Vagina (tissue), 2 donors: ENCODE results near the gene MSI2.

Experiments
- CTCF ChIP-seq, 3 experiments: fragments of 450-650 bp in 2 of 3; fragments of 200-600 bp in 1 of 3; sonication (generic) in 1 of 3; IDR thresholded peaks; one replicate each; pipeline ENCODE4 v1.5.1; 2017 to 2019; ENCODE audit warnings: antibody characterized with exemption in 3 of 3, mild to moderate bottlenecking in 2 of 3, moderate library complexity in 2 of 3
- POLR2A ChIP-seq, 2 donors: fragments of 450-650 bp; IDR thresholded peaks; one replicate each; pipeline ENCODE4 v1.6.1; 2017; ENCODE audit warnings: antibody characterized with exemption in 2 of 2, mild to moderate bottlenecking in 2 of 2, moderate library complexity in 2 of 2
- POLR2AphosphoS5 ChIP-seq, 2 donors: sonication (generic); formaldehyde crosslinking; IDR thresholded peaks; one replicate each; pipeline ENCODE4 v1.9.0; 2017; ENCODE audit warnings: antibody characterized with exemption in 2 of 2, mild to moderate bottlenecking in 2 of 2, low read depth in 1 of 2; ENCODE audit not compliant: insufficient read depth in 1 of 2

- TF ChIP-seq CTCF (IDR thresholded peaks at IDR 0.05) (no peak), POLR2AphosphoS5 (IDR thresholded peaks at IDR 0.05; ENCODE audit: insufficient read depth in 1 of 2, low read depth in 1 of 2) (no peak), POLR2A (IDR thresholded peaks at IDR 0.05) (no peak)
Observed at GRCh38 chr17:57215317-57215716, 41.0 kb upstream of the MSI2 start.
